Tibial nerve (tissue), 4 donors: ENCODE data around the gene ZBTB39. TPM values are rescaled to one million over a fixed set of nuclear protein-coding genes. Genes with fewer than 3 reads are reported as not detected.

ENCODE experiments used
- DNase-seq, 2 donors: peaks; one replicate each; pipeline ENCODE4 v3.0.0-alpha.2; 2019; ENCODE audit warnings: low spot score in 2 of 2
- H3K27ac ChIP-seq, 4 donors: fragments of 200-600 bp; sonication (generic) in 3 of 4; one replicate each; pipeline ENCODE4 v1.5.1; 2017 to 2019; ENCODE audit warnings: mild to moderate bottlenecking in 1 of 4
- H3K27me3 ChIP-seq, 2 donors: fragments of 200-600 bp; sonication (generic) in 1 of 2; one replicate each; pipeline versions ENCODE4 v1.5.1 to v1.6.0; 2017 to 2019
- H3K36me3 ChIP-seq, 3 donors: fragments of 200-600 bp; sonication (generic); one replicate each; pipeline ENCODE4 v1.5.1; 2018 to 2019
- H3K4me1 ChIP-seq, 4 donors: fragments of 200-600 bp; sonication (generic) in 3 of 4; one replicate each; pipeline ENCODE4 v1.5.1; 2017 to 2019
- H3K4me3 ChIP-seq, 4 donors: fragments of 200-600 bp; sonication (generic) in 3 of 4; one replicate each; pipeline ENCODE4 v1.5.1; 2017 to 2019; ENCODE audit warnings: mild to moderate bottlenecking in 1 of 4, moderate library complexity in 1 of 4
- H3K9me3 ChIP-seq, 4 donors: fragments of 200-600 bp; sonication (generic) in 3 of 4; one replicate each; pipeline ENCODE4 v1.5.1; 2017 to 2019
- CTCF ChIP-seq, 5 experiments: fragments of 200-600 bp in 3 of 5; fragments of 450-650 bp in 2 of 5; sonication (generic) in 3 of 5; IDR thresholded peaks; one replicate each; pipeline ENCODE4 v1.5.1; 2016 to 2019; ENCODE audit warnings: antibody characterized with exemption in 5 of 5, mild to moderate bottlenecking in 3 of 5, moderate library complexity in 2 of 5
- EP300 ChIP-seq, 2 donors: sonication (generic); formaldehyde crosslinking; IDR thresholded peaks; one replicate each; pipeline ENCODE4 v1.6.1; 2017; ENCODE audit warnings: antibody characterized with exemption in 2 of 2, mild to moderate bottlenecking in 1 of 2
- POLR2A ChIP-seq, 2 donors: fragments of 450-650 bp; IDR thresholded peaks; one replicate each; pipeline ENCODE4 v1.6.1; 2017; ENCODE audit warnings: antibody characterized with exemption in 2 of 2, mild to moderate bottlenecking in 2 of 2, moderate library complexity in 2 of 2
- WGBS, 2 donors: methylation state at CpG; one replicate each; pipeline ENCODE4 v1.1.5; 2018; 5-methylcytosine and 5-hydroxymethylcytosine counted together
- total RNA-seq, 4 donors: library from RNA; depleted of rRNA; stranded (reverse); fragments of >200 nt; gene quantifications; one replicate each; pipeline ENCODE4 v1.1.0, GENCODE V29; 2016

ZBTB39 gene
- total RNA-seq, 4 donors from 2014 or later, result 3.6 to 6.8 (median 5.4) TPM

DNA sequence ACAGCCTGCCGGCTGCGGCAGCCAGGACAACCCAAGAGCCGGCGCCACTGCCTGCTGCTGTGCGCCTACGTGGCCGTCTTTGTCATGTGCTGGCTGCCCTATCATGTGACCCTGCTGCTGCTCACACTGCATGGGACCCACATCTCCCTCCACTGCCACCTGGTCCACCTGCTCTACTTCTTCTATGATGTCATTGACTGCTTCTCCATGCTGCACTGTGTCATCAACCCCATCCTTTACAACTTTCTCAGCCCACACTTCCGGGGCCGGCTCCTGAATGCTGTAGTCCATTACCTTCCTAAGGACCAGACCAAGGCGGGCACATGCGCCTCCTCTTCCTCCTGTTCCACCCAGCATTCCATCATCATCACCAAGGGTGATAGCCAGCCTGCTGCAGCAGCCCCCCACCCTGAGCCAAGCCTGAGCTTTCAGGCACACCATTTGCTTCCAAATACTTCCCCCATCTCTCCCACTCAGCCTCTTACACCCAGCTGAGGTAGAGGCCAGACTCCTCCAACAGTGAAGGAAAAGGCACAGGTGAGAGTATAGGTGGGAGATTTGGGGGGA lies 10.3 kb downstream of the ZBTB39 start:
- 93 to 99% methylated on average over 11 of the region's 11 CpGs for WGBS, 2 donors
- no peak overlapping the region for H3K4me3 ChIP-seq
- TF ChIP-seq CTCF (IDR thresholded peaks at IDR 0.05) (no peak), EP300 (IDR thresholded peaks at IDR 0.05) (no peak), POLR2A (IDR thresholded peaks at IDR 0.05) (no peak)
- H3K4me1 ChIP-seq, result peaks cover 0 to 10% (median 4%) of the 10 kb centered on the region in 4 donors
- H3K27ac ChIP-seq, result no peak overlapping the region
- no peaks in the 10 kb centered on the region for H3K9me3 ChIP-seq
- no peaks in the 10 kb centered on the region for H3K27me3 ChIP-seq
- no peak for DNase-seq
- H3K36me3 ChIP-seq, result peaks cover 0 to 55% (median 0%) of the 10 kb centered on the region in 3 donors

- no peaks in the 10 kb centered on the region for H3K9me3 ChIP-seq
- no peak overlapping the region for H3K4me3 ChIP-seq
- DNase-seq, result no peak
- H3K36me3 ChIP-seq, result peaks cover 0 to 48% (median 0%) of the 10 kb centered on the region in 3 donors
- TF ChIP-seq EP300 (IDR thresholded peaks at IDR 0.05), result no peak
- TF ChIP-seq CTCF (IDR thresholded peaks at IDR 0.05), result no peak
- TF ChIP-seq POLR2A (IDR thresholded peaks at IDR 0.05), result no peak
- H3K27ac ChIP-seq, result no peak overlapping the region
- WGBS, 2 donors, result 93 to 95% methylated on average over 23 to 26 of the region's 26 CpGs
- no peaks in the 10 kb centered on the region for H3K27me3 ChIP-seq
- peaks cover 0 to 14% (median 4%) of the 10 kb centered on the region in 4 donors for H3K4me1 ChIP-seq
Measured at GRCh38 chr12:56995201-56995929, 11.0 kb downstream of the ZBTB39 start.

GRCh38 chr12:56994231-56994746 lies 12.1 kb downstream of the ZBTB39 start:
- Histone ChIP-seq H3K9me3 (no peaks in the 10 kb centered on the region), H3K27me3 (no peaks in the 10 kb centered on the region), H3K27ac (no peak overlapping the region), H3K4me1 (peaks cover 0 to 18% (median 3%) of the 10 kb centered on the region in 4 donors), H3K36me3 (peaks cover 0 to 39% (median 0%) of the 10 kb centered on the region in 3 donors), H3K4me3 (no peak overlapping the region)
- 58 to 65% methylated on average over 10 of the region's 10 CpGs for WGBS, 2 donors
- TF ChIP-seq POLR2A (IDR thresholded peaks at IDR 0.05), result no peak
- TF ChIP-seq CTCF (IDR thresholded peaks at IDR 0.05), result no peak
- no peak for TF ChIP-seq EP300 (IDR thresholded peaks at IDR 0.05)
- DNase-seq, result no peak

- DNase-seq, result no peak
- no peaks in the 10 kb centered on the region for H3K9me3 ChIP-seq
- H3K4me3 ChIP-seq, result no peak overlapping the region
- TF ChIP-seq EP300 (IDR thresholded peaks at IDR 0.05) (no peak), POLR2A (IDR thresholded peaks at IDR 0.05) (no peak), CTCF (IDR thresholded peaks at IDR 0.05) (no peak)
- H3K4me1 ChIP-seq, result peaks cover 0 to 15% (median 0%) of the 10 kb centered on the region in 4 donors
- peaks cover 0 to 34% (median 0%) of the 10 kb centered on the region in 3 donors for H3K36me3 ChIP-seq
- no peak overlapping the region for H3K27ac ChIP-seq
- H3K27me3 ChIP-seq, result no peaks in the 10 kb centered on the region
- WGBS, 2 donors, result 74 to 77% methylated on average over 10 of the region's 10 CpGs
Measured at GRCh38 chr12:56993346-56993745, 13.0 kb downstream of the ZBTB39 start.
